ENCODE measurements around the gene SPA17.

SPA17 gene

GRCh38 chr11:124727474-124727873, 53.8 kb downstream of the SPA17 start:
- no peak for DNase-seq

- DNase-seq = no peak
Measured at GRCh38 chr11:124728134-124728533, 54.4 kb downstream of the SPA17 start.

- no peak for DNase-seq
Measured at GRCh38 chr11:124729571-124729970, 55.9 kb downstream of the SPA17 start.

GRCh38 chr11:124732230-124732629, 58.5 kb downstream of the SPA17 start:
- DNase-seq = no peak

GRCh38 chr11:124736736-124737135, 63.0 kb downstream of the SPA17 start:
- no peak for DNase-seq

GRCh38 chr11:124737638-124738305, 64.1 kb downstream of the SPA17 start:
- DNase-seq = no peak

- no peak for DNase-seq
Measured at GRCh38 chr11:124738713-124739478, 65.2 kb downstream of the SPA17 start.

GRCh38 chr11:124739479-124740276, 66.0 kb downstream of the SPA17 start, which contains the start of gene NRGN:
Gene NRGN, plus strand, starts transcription at chr11:124739942. Its CDS starts 143 bp downstream, at chr11:124740085.
- DNase-seq = peak; percentile 87

GRCh38 chr11:124740277-124740882, 66.7 kb downstream of the SPA17 start:
- DNase-seq = peak; percentile 72

GRCh38 chr11:124742555-124742954, 68.9 kb downstream of the SPA17 start:
- no peak for DNase-seq

- no peak for DNase-seq
Measured at GRCh38 chr11:124743050-124743449, 69.3 kb downstream of the SPA17 start.

GRCh38 chr11:124745270-124745834, 71.6 kb downstream of the SPA17 start:
- DNase-seq = no peak

GRCh38 chr11:124745835-124746620, 72.3 kb downstream of the SPA17 start:
- peak; percentile 31 for DNase-seq

- peak; percentile 75 for DNase-seq
Measured at GRCh38 chr11:124746621-124747243, 73.0 kb downstream of the SPA17 start.
